Measurements from ENCODE around the gene MMP7. TPM values are rescaled to one million over a fixed set of nuclear protein-coding genes. Genes with fewer than 3 reads are reported as not detected.

MMP7 gene
- total RNA-seq, 1 experiment from 2014 or later: 0.61 TPM

GRCh38 chr11:102551169-102551781 lies 20.7 kb upstream of the MMP7 start:
- ChIA-PET POLR2A (no interaction called here), RAD21 (ENCODE audit: low non-redundant PET in 1 of 2, low total read pairs in 2 of 2, uncharacterized antibody in 2 of 2, unreplicated experiment in 2 of 2) (no interaction called here), CTCF (no interaction called here)
- no peak for TF ChIP-seq ZFX (IDR thresholded peaks at IDR 0.05)
- no peak for TF ChIP-seq SIN3A (IDR thresholded peaks at IDR 0.05; ENCODE audit: low read depth)
- TF ChIP-seq EZH2 (IDR thresholded peaks at IDR 0.05): no peak
- TF ChIP-seq SRF (IDR thresholded peaks at IDR 0.05; ENCODE audit: low read depth): no peak
- TF ChIP-seq RAD21 (IDR thresholded peaks at IDR 0.05; ENCODE audit: low read depth): no peak
- TF ChIP-seq ZBTB33 (IDR thresholded peaks at IDR 0.05; ENCODE audit: extremely low read depth, insufficient replicate concordance, low read length): no peak
- no peak for TF ChIP-seq CEBPB (IDR thresholded peaks at IDR 0.05; ENCODE audit: low read depth)
- no peak for TF ChIP-seq EGR1 (IDR thresholded peaks at IDR 0.05; ENCODE audit: low read depth)
- no peak for TF ChIP-seq CBX3 (IDR thresholded peaks at IDR 0.05; ENCODE audit: low read depth)
- no peak for TF ChIP-seq SP1 (IDR thresholded peaks at IDR 0.05; ENCODE audit: low read depth)
- TF ChIP-seq ATF3 (IDR thresholded peaks at IDR 0.05): no peak
- no peak for ATAC-seq
- no peak overlapping the region for H3K4me3 ChIP-seq (replicated peaks in 1 of 2; ENCODE audit: low read depth in 1 of 2, low read length in 2 of 2)
- H3K4me1 ChIP-seq (ENCODE audit: control insufficient read depth in 1 of 2, insufficient read depth in 2 of 2, low read length in 2 of 2): peaks cover 28 to 61% of the 10 kb centered on the region in 2 experiments
- H4K20me1 ChIP-seq (ENCODE audit: insufficient read depth): no peaks in the 10 kb centered on the region
- H3K4me2 ChIP-seq (ENCODE audit: low read length): peak overlapping the region; percentile 59
- peak overlapping the region; percentile 58; the same call in 1 of the 2 replicates for H3K27ac ChIP-seq (ENCODE audit: low read depth, low read length)
- no peaks in the 10 kb centered on the region for H3K36me3 ChIP-seq (ENCODE audit: control insufficient read depth in 1 of 2, insufficient read depth in 2 of 2, low read length in 2 of 2)
- H3K9me3 ChIP-seq (ENCODE audit: control insufficient read depth in 1 of 2, insufficient read depth in 1 of 2, low read depth in 1 of 2, low read length in 2 of 2): no peaks in the 10 kb centered on the region
- H3K79me2 ChIP-seq (ENCODE audit: insufficient read depth, low read length): no peaks in the 10 kb centered on the region
- peak overlapping the region; percentile 39 for H2AFZ ChIP-seq (ENCODE audit: low read depth, low read length, poor library complexity, severe bottlenecking)
- no peaks in the 10 kb centered on the region for H3K27me3 ChIP-seq (ENCODE audit: insufficient read depth, low read length)
- H3K9me2 ChIP-seq (ENCODE audit: insufficient read depth): no peaks in the 10 kb centered on the region
- no peak for DNase-seq (ENCODE audit: low read depth, low spot score)
- no TSS peak for BruUV-seq (replicated peaks)
- H3K9ac ChIP-seq (ENCODE audit: low read length): peak overlapping the region; percentile 57
- intact Hi-C loops (cut with micrococcal nuclease): no loop called here
